Measurements from ENCODE around the gene RUNX2. TPM values are rescaled to one million over a fixed set of nuclear protein-coding genes. Genes with fewer than 3 reads are reported as not detected.

RUNX2 gene
- total RNA-seq, 1 experiment from 2014 or later: 3.8 TPM

- no peak for DNase-seq
- intact Hi-C loops (cut with micrococcal nuclease): loop anchor here (5.0 kb wide), 1 partner anchor 267 kb away; no protein-coding TSS in a partner anchor
- no peaks in the 10 kb centered on the region for H3K9me3 ChIP-seq (ENCODE audit: low read length)
- H3K9ac ChIP-seq (ENCODE audit: low read length): no peak overlapping the region
- no peak overlapping the region for H3K4me2 ChIP-seq (ENCODE audit: low read length)
- H3K9me2 ChIP-seq (replicated peaks; ENCODE audit: low read length): no peaks in the 10 kb centered on the region
- no peaks in the 10 kb centered on the region for H3K27me3 ChIP-seq (ENCODE audit: low read length)
- TF ChIP-seq CTCF (conservative IDR thresholded peaks at IDR 0.05; ENCODE audit: low read depth, low read length) (no peak), EZH2 (IDR thresholded peaks at IDR 0.05; ENCODE audit: low read length, unreplicated experiment) (no peak), EZH2phosphoT487 (IDR thresholded peaks at IDR 0.05; ENCODE audit: borderline replicate concordance, low read length) (no peak)
- no peak overlapping the region for H2AFZ ChIP-seq (ENCODE audit: low read length)
- H3K4me1 ChIP-seq (ENCODE audit: insufficient read depth, low read length): peaks cover 37% of the 10 kb centered on the region
- H3K4me3 ChIP-seq (ENCODE audit: low read length): no peak overlapping the region
- ChIA-PET CTCF (no interaction called here), POLR2A (ENCODE audit: unreplicated experiment) (no interaction called here)
- H3F3A ChIP-seq (ENCODE audit: low read length, unreplicated experiment): no peaks in the 10 kb centered on the region
- H3K36me3 ChIP-seq (ENCODE audit: low read depth, low read length): no peaks in the 10 kb centered on the region
- no peaks in the 10 kb centered on the region for H4K20me1 ChIP-seq (ENCODE audit: low read length)
- BruUV-seq (replicated peaks): no TSS peak
- H3K27ac ChIP-seq (ENCODE audit: low read length): peak overlapping the region; percentile 23
- ATAC-seq: peak; percentile 25
- no peaks in the 10 kb centered on the region for H3K79me2 ChIP-seq (ENCODE audit: low read length)
Observed at GRCh38 chr6:45699663-45700062, 371.5 kb downstream of the RUNX2 start.

GRCh38 chr6:45702849-45703739 lies 375.0 kb downstream of the RUNX2 start:
- peak; percentile 65 for DNase-seq
- Histone ChIP-seq H2AFZ (ENCODE audit: low read length) (no peak overlapping the region), H3K27ac (ENCODE audit: low read length) (peak overlapping the region; percentile 60)

More at GRCh38 chr6:45702849-45703739, 375.0 kb downstream of the RUNX2 start:
- Histone ChIP-seq H3K36me3 (ENCODE audit: low read depth, low read length) (no peaks in the 10 kb centered on the region), H4K20me1 (ENCODE audit: low read length) (no peaks in the 10 kb centered on the region), H3K4me3 (ENCODE audit: low read length) (no peak overlapping the region), H3K4me2 (ENCODE audit: low read length) (peak overlapping the region; percentile 27; the same call in 1 of the 2 replicates), H3K79me2 (ENCODE audit: low read length) (no peaks in the 10 kb centered on the region), H3K4me1 (ENCODE audit: insufficient read depth, low read length) (peaks cover 27% of the 10 kb centered on the region), H3F3A (ENCODE audit: low read length, unreplicated experiment) (no peaks in the 10 kb centered on the region), H3K27me3 (ENCODE audit: low read length) (no peaks in the 10 kb centered on the region), H3K9me2 (replicated peaks; ENCODE audit: low read length) (no peaks in the 10 kb centered on the region), H3K9me3 (ENCODE audit: low read length) (no peaks in the 10 kb centered on the region), H3K9ac (ENCODE audit: low read length) (peak overlapping the region; percentile 4; the same call in 1 of the 2 replicates)
- TF ChIP-seq CTCF (conservative IDR thresholded peaks at IDR 0.05; ENCODE audit: low read depth, low read length): no peak
- no peak for TF ChIP-seq EZH2 (IDR thresholded peaks at IDR 0.05; ENCODE audit: low read length, unreplicated experiment)
- TF ChIP-seq EZH2phosphoT487 (IDR thresholded peaks at IDR 0.05; ENCODE audit: borderline replicate concordance, low read length): no peak
- ChIA-PET CTCF (interaction anchor here (0.6 kb wide), 1 partner anchor 633 kb away, joined by 11 read pairs; no protein-coding TSS in a partner anchor), POLR2A (ENCODE audit: unreplicated experiment) (interaction anchor here (0.6 to 0.8 kb wide), 2 partner anchors 47 to 1576 kb away, joined by 3 to 6 read pairs; partner anchors contain the start of genes MRPL14 and TMEM63B)
- intact Hi-C loops (cut with micrococcal nuclease): no loop called here
- peak; percentile 69 for ATAC-seq
- no TSS peak for BruUV-seq (replicated peaks)

Data from PC-3 (cell line).